Activated T-helper 2 cell treated with anti-CD3 and anti-CD28 coated beads, Interferon-gamma antibody, Interleukin-2, Interleukin-4, amounts not matched to agents 10 μg/mL and 5 μg/mL and 100 μg/mL, durations not matched to agents 14 hours and 24 hours and 36 hours (primary cell): Measurements from ENCODE around the gene CCDC167. TPM values are rescaled to one million over a fixed set of nuclear protein-coding genes. Genes with fewer than 3 reads are reported as not detected.

ENCODE experiments used
- DNase-seq: peaks from one replicate; pipeline ENCODE4 v3.0.0; 2021; ENCODE audit warnings: low spot score
- H3K27ac Mint-ChIP-seq: one replicate; pipeline ENCODE4 v1.8.0; 2021; ENCODE audit warnings: mixed read lengths
- H3K27me3 Mint-ChIP-seq: one replicate; pipeline ENCODE4 v1.8.0; 2021; ENCODE audit warnings: low read depth, mixed read lengths
- H3K36me3 Mint-ChIP-seq: one replicate; pipeline ENCODE4 v1.8.0; 2021; ENCODE audit warnings: low read depth, mixed read lengths
- H3K4me1 Mint-ChIP-seq: one replicate; pipeline ENCODE4 v1.8.0; 2021; ENCODE audit warnings: low read depth, mixed read lengths
- H3K4me3 Mint-ChIP-seq: one replicate; pipeline ENCODE4 v1.8.0; 2021; ENCODE audit warnings: low read depth, mild to moderate bottlenecking, moderate library complexity, mixed read lengths
- H3K9me3 Mint-ChIP-seq: one replicate; pipeline ENCODE4 v1.8.0; 2021; ENCODE audit warnings: mixed read lengths
- intact Hi-C: fragments of 100-400 bp; cut with micrococcal nuclease; formaldehyde crosslinking; loops from one replicate; pipeline ENCODE4 v1.15.1; 2023
- total RNA-seq: library from RNA; stranded (reverse); gene quantifications from 2 replicates; pipeline ENCODE4 v1.2.3, GENCODE V29; 2022

Gene CCDC167
- total RNA-seq, 1 donor from 2014 or later = 76.9 TPM

DNA sequence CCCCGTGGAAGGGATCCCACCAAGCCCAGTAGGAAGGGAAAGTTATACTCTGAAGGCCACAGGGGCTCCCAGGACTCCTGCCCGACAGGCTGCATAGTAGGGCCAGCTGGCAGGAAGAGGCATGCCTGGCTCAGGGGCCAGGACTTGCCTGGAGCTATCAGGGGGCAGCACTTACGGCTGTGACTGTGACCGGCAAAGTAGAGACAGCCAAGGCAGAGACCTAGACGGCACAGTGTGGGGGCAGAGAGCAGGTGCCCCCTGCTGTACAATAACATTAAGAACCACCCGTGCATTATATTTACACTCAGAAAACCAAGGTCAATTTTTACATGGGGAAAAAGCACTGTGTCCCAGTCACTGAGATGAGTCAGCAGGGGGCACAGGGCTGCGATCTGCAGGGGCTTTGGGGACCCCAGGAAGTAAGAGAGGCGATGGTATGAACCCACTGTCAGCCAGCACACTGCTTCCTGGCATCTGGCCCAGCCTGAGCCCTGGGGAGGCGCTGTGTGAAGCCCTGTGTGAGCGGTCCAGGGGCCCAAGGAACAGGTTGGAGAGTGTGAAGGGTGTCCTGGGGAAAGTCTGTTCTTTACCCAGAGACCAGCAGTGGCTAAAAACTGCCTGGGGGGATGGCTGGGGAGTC is 9.9 kb downstream of the CCDC167 start:
- Mint-ChIP-seq H3K36me3 (peaks cover 28% of the 10 kb centered on the region), H3K27me3 (no peaks in the 10 kb centered on the region), H3K4me1 (peaks cover 42% of the 10 kb centered on the region), H3K27ac (peak overlapping the region; percentile 73), H3K4me3 (no peak overlapping the region), H3K9me3 (no peaks in the 10 kb centered on the region)
- DNase-seq = no peak
- intact Hi-C loops = no loop called here

GRCh38 chr6:37488476-37488875 is 11.2 kb downstream of the CCDC167 start:
- no peak for DNase-seq
- peaks cover 37% of the 10 kb centered on the region for H3K4me1 Mint-ChIP-seq
- no peaks in the 10 kb centered on the region for H3K9me3 Mint-ChIP-seq
- H3K27ac Mint-ChIP-seq = peak overlapping the region; percentile 40
- H3K4me3 Mint-ChIP-seq = no peak overlapping the region
- intact Hi-C loops = no loop called here
- H3K36me3 Mint-ChIP-seq = peaks cover 22% of the 10 kb centered on the region
- no peaks in the 10 kb centered on the region for H3K27me3 Mint-ChIP-seq

- intact Hi-C loops = no loop called here
- H3K4me3 Mint-ChIP-seq = no peak overlapping the region
- peak overlapping the region; percentile 40 for H3K27ac Mint-ChIP-seq
Observed at GRCh38 chr6:37487591-37488380, 11.9 kb downstream of the CCDC167 start.

GRCh38 chr6:37486121-37486839 is 13.4 kb downstream of the CCDC167 start:
- H3K9me3 Mint-ChIP-seq = no peaks in the 10 kb centered on the region
- peaks cover 30% of the 10 kb centered on the region for H3K36me3 Mint-ChIP-seq
- H3K27ac Mint-ChIP-seq = no peak overlapping the region
- H3K4me1 Mint-ChIP-seq = peaks cover 22% of the 10 kb centered on the region
- intact Hi-C loops = no loop called here
- DNase-seq = no peak
- no peaks in the 10 kb centered on the region for H3K27me3 Mint-ChIP-seq
- no peak overlapping the region for H3K4me3 Mint-ChIP-seq

More at GRCh38 chr6:37487591-37488380, 11.9 kb downstream of the CCDC167 start:
- Mint-ChIP-seq H3K27me3 (no peaks in the 10 kb centered on the region), H3K36me3 (peaks cover 27% of the 10 kb centered on the region), H3K9me3 (no peaks in the 10 kb centered on the region), H3K4me1 (peaks cover 36% of the 10 kb centered on the region)
- DNase-seq = no peak

DNA sequence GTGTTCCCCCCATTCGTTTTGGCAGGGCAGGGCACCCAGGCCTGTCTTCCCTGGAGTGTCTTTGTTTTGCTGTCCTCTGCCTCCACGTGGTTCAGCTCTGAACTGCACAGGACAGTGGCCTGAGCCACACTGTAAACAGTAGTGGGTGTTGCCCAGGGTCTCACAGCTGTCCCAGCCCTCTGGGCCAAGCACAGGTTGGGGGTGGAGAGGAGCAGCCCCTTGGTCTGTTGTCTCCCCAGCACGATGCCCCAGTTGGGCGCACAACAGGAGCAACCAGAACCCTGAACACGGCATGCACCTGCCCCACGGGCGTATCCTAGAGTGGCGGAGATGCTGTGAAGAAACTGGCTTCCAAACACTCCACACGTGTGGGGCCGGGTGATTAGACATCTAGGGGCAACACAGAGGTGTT is 14.4 kb downstream of the CCDC167 start:
- intact Hi-C loops = no loop called here
- no peak overlapping the region for H3K4me3 Mint-ChIP-seq
- no peak overlapping the region for H3K27ac Mint-ChIP-seq
- H3K27me3 Mint-ChIP-seq = no peaks in the 10 kb centered on the region
- no peak for DNase-seq
- H3K9me3 Mint-ChIP-seq = no peaks in the 10 kb centered on the region
- peaks cover 14% of the 10 kb centered on the region for H3K4me1 Mint-ChIP-seq
- peaks cover 40% of the 10 kb centered on the region for H3K36me3 Mint-ChIP-seq

GRCh38 chr6:37484786-37485170 is 14.9 kb downstream of the CCDC167 start:
- H3K4me3 Mint-ChIP-seq = no peak overlapping the region
- intact Hi-C loops = loop anchor here (1.0 kb wide), 1 partner anchor 82 kb away; no protein-coding TSS in a partner anchor
- H3K36me3 Mint-ChIP-seq = peaks cover 40% of the 10 kb centered on the region
- no peak overlapping the region for H3K27ac Mint-ChIP-seq
- H3K27me3 Mint-ChIP-seq = no peaks in the 10 kb centered on the region
- DNase-seq = no peak
- H3K9me3 Mint-ChIP-seq = no peaks in the 10 kb centered on the region
- H3K4me1 Mint-ChIP-seq = peaks cover 10% of the 10 kb centered on the region

DNA sequence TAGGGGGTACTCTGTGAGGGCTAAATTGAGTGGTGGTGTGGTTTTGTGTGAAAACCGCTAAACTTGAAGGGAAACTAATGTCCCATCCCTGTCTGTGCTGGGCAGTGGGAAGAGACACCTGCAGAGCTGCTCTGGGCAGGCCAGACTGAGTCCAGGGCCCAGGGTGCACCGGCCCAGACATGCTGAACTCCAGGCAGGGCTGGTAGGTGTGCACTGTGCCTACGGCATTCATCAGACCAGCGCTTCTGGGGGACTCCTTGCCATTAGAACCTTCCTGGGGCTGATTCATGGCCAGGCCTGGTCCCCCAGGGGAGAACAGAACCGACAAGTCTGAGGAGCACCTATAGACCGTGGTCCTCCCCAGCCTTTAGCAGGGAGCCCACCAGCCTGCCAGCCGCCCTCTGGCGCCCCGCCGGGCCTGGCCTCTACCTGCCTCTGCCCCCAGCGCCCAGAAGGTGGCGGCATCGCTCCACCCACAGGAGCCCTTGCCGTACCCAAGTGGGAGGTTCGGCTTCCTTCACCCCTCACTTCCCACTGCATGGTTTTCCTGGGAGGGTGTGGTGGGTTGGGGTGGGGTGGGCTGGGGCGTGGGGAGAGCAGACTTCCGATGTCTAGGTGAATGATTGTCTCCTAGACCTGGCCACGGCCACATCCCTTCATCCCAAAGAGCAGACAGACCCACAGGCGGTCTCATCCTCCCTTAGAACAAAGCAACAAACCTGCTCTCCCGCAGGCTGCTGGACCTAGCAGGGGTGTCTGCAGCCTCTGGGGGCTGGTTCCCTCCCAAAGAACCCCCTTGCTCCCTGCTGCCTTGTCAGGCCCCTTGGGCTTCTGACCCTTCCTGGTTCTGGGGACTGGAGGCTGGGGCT is 15.5 kb downstream of the CCDC167 start:
- peaks cover 44% of the 10 kb centered on the region for H3K36me3 Mint-ChIP-seq
- no peak overlapping the region for H3K4me3 Mint-ChIP-seq
- H3K4me1 Mint-ChIP-seq = peaks cover 8% of the 10 kb centered on the region
- DNase-seq = peak; percentile 52
- no peak overlapping the region for H3K27ac Mint-ChIP-seq
- intact Hi-C loops = loop anchor here (1.0 kb wide), 1 partner anchor 82 kb away; no protein-coding TSS in a partner anchor
- no peaks in the 10 kb centered on the region for H3K9me3 Mint-ChIP-seq
- no peaks in the 10 kb centered on the region for H3K27me3 Mint-ChIP-seq

DNA sequence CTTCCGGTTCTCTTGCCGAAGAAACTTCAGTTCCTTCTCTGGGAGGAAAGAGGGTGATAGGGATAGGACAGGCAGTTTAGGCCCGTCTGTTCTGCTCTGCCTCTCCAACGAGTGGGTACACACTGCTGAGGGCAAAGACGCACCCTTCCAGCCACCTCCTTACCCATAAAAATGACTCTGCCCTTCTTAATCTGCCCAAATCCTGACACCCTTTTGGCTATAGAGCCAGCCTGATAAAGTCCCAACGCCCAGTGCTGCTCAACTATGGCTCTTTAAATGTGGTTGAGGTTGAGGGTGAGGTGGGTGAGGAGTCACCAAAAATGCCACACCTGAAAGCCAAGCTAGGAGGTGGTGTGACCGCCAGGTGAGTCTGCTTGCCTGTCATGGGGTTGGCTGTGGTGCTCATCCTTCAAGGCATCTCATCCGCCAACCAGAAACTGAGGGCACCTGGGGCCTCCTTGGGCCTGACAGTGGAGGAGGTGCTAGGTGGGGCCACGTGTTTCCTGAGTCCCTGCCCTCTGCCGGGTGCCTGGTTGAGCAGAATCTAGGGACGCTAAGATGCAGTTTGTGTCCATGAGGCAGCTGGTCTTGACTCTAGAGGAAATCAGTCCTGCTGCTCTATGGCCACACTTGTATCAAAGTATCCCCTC is 16.3 kb downstream of the CCDC167 start:
- H3K4me3 Mint-ChIP-seq = no peak overlapping the region
- peaks cover 5% of the 10 kb centered on the region for H3K4me1 Mint-ChIP-seq
- H3K36me3 Mint-ChIP-seq = peaks cover 48% of the 10 kb centered on the region
- DNase-seq = no peak
- H3K27me3 Mint-ChIP-seq = no peaks in the 10 kb centered on the region
- intact Hi-C loops = no loop called here
- no peak overlapping the region for H3K27ac Mint-ChIP-seq
- H3K9me3 Mint-ChIP-seq = no peaks in the 10 kb centered on the region

GRCh38 chr6:37482606-37483251 is 17.0 kb downstream of the CCDC167 start:
- H3K4me3 Mint-ChIP-seq = no peak overlapping the region
- no peak overlapping the region for H3K27ac Mint-ChIP-seq
- H3K9me3 Mint-ChIP-seq = no peaks in the 10 kb centered on the region
- no peak for DNase-seq
- H3K36me3 Mint-ChIP-seq = peaks cover 46% of the 10 kb centered on the region
- H3K27me3 Mint-ChIP-seq = no peaks in the 10 kb centered on the region
- intact Hi-C loops = loop anchor here (1.0 kb wide), 1 partner anchor 210 kb away; no protein-coding TSS in a partner anchor
- H3K4me1 Mint-ChIP-seq = no peaks in the 10 kb centered on the region

- Mint-ChIP-seq H3K27me3 (no peaks in the 10 kb centered on the region), H3K9me3 (no peaks in the 10 kb centered on the region), H3K27ac (no peak overlapping the region), H3K36me3 (peaks cover 52% of the 10 kb centered on the region), H3K4me1 (no peaks in the 10 kb centered on the region), H3K4me3 (no peak overlapping the region)
- intact Hi-C loops = loop anchor here (1.0 kb wide), 1 partner anchor 210 kb away; no protein-coding TSS in a partner anchor
- DNase-seq = no peak
Observed at GRCh38 chr6:37481711-37482605, 17.7 kb downstream of the CCDC167 start.
